Lower leg skin (tissue), 3 donors: ENCODE results near the gene IFI6.
A peak's percentile ranks its signal among the peaks of the same experiment; 100 is the strongest.

Experiments
- POLR2A ChIP-seq, 2 donors: fragments of 450-650 bp; IDR thresholded peaks; one replicate each; pipeline ENCODE4 v1.6.1; 2016 to 2017; ENCODE audit warnings: antibody characterized with exemption in 2 of 2, mild to moderate bottlenecking in 1 of 2, moderate library complexity in 1 of 2
- TF ChIP-seq, protein P1 (sequence below), 3 donors: fragments of 450-650 bp; IDR thresholded peaks; one replicate each; pipeline ENCODE4 v1.5.1; 2016; ENCODE audit warnings: antibody characterized with exemption in 3 of 3, mild to moderate bottlenecking in 3 of 3, moderate library complexity in 2 of 3

DNA sequence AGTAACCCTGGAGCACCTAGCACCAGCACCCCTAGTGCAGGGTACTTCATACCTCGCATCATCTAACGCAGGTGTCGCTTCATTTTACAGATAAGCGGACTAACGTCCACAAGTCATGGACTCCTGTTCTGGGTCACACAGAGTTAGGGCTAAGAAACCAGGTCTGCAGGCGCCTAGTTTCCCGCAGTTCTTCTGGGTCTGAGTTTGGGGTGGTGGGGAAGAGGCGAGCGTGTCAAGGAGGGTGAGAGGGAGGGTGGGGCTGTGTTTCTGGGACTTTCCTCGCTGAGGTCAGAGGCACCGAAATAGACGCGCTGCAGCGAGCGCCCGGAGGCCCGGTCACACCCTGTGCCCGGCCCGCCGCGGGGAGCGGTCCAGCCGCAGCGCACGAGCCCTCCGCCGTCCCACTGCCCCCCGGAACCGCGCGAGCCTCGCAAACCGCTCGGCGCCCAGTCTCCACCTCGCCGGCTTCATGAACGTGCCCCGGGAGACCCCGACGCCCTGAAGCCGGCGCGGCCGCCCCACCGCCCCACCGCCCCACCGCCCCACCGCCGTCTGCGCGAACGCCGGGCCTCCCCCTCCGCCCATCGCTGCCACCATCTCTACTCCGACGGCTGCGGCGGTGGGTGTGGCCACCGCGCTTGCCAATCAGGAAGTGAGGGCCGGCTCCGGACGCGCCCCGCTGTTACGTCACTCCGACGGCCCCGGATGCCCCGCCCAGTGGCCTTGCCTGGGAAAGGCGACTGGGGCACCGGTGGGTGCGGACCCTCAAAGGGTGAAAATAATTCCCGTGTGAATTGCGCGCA lies 12.3 kb downstream of the IFI6 start:
- peak in 1 of 2 donors; percentile 21 for TF ChIP-seq POLR2A (IDR thresholded peaks at IDR 0.05)
- TF ChIP-seq, protein P1, sequence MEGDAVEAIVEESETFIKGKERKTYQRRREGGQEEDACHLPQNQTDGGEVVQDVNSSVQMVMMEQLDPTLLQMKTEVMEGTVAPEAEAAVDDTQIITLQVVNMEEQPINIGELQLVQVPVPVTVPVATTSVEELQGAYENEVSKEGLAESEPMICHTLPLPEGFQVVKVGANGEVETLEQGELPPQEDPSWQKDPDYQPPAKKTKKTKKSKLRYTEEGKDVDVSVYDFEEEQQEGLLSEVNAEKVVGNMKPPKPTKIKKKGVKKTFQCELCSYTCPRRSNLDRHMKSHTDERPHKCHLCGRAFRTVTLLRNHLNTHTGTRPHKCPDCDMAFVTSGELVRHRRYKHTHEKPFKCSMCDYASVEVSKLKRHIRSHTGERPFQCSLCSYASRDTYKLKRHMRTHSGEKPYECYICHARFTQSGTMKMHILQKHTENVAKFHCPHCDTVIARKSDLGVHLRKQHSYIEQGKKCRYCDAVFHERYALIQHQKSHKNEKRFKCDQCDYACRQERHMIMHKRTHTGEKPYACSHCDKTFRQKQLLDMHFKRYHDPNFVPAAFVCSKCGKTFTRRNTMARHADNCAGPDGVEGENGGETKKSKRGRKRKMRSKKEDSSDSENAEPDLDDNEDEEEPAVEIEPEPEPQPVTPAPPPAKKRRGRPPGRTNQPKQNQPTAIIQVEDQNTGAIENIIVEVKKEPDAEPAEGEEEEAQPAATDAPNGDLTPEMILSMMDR (IDR thresholded peaks at IDR 0.05), result no peak
